Activated CD4-positive, alpha-beta T cell treated with anti-CD3 and anti-CD28 coated beads for 1 hour (primary cell): ENCODE measurements around the gene CACHD1.

Experiments used
- DNase-seq: peaks from one replicate; pipeline ENCODE4 v3.0.0-alpha.2; 2020

Gene CACHD1

DNA sequence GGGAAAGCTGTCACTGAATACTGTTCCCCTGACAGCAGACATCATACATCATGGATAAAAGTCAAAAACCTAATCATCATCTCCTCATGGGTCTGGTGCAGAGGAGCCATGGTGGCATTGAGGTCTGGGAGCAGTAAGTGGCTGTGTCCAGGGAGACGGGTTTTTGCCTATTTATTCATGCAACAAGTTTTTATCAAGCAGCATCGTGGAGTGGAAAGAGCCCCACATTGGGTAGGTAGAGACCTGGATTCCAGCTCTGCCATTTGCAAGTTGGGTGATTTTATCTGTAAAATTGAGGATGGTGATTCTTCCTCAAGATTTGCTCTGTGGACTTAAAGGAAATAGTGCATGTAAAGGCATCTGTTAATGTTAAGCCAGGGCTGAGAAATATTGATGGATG lies 4.2 kb downstream of the CACHD1 start:
- DNase-seq: no peak

GRCh38 chr1:64474665-64475439 lies 4.9 kb downstream of the CACHD1 start:
- no peak for DNase-seq

- DNase-seq: no peak
These were observed 6.5 kb downstream of the CACHD1 start for GRCh38 chr1:64476251-64476952.

GRCh38 chr1:64478594-64479470 lies 8.9 kb downstream of the CACHD1 start:
- DNase-seq: no peak

DNA sequence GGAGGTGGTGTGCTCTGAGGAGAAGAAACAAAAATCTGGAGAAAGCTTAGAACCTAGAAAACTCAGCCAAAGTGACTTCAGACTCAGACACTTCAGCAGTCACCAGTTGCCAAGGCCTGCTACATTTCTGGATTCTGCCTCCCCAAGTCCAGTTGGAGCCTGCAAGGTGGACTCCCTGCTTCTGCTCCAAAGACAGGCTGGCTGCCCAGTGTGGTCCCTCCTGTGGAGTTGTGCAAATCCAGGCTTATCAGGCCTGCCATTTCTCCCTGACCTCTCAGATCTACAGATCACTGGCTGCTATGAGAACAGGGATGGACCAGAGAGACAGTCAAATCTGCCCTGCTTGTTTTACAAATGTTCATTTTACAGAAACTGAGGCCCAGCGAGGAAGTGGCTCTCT lies 9.9 kb downstream of the CACHD1 start:
- no peak for DNase-seq

GRCh38 chr1:64480999-64481772 lies 11.3 kb downstream of the CACHD1 start:
- no peak for DNase-seq

DNA sequence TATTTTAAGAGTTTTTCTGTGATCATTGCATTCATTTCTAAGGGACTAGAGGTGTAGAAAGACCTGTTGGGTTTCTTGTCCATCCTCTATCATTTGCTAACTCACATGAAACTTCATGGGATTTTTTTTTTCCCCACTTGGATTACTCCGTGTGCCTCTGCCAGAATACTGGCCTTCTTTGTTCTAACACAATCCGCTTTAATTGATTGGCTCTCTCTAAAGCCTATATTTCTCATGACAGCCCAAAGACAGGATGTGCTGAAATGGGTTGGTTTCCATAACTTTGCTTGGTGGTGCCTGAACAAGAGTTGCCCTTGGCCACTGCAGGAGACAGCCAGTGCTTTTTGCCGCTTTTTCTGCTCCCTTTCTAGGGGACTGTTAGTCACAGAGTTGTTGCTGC lies 12.2 kb downstream of the CACHD1 start:
- no peak for DNase-seq

DNA sequence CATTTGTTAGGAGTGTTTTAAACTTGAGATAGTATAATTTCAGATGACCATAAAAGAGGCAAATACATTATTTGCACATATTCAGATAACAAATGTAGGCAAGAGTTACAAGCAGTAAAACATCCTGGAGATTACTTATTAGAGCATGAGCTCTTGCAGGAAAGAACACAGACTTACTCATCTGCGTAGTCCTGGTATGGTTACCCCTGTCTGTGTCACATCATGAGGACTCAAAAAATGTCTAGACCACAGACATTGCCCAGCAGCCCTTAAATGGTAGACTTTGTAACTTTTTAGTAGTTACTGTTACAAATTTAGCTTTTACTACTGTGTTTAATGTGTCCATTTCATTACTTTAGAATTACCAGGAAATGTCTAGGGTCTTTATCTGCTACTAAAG lies 12.8 kb downstream of the CACHD1 start:
- DNase-seq: no peak

DNA sequence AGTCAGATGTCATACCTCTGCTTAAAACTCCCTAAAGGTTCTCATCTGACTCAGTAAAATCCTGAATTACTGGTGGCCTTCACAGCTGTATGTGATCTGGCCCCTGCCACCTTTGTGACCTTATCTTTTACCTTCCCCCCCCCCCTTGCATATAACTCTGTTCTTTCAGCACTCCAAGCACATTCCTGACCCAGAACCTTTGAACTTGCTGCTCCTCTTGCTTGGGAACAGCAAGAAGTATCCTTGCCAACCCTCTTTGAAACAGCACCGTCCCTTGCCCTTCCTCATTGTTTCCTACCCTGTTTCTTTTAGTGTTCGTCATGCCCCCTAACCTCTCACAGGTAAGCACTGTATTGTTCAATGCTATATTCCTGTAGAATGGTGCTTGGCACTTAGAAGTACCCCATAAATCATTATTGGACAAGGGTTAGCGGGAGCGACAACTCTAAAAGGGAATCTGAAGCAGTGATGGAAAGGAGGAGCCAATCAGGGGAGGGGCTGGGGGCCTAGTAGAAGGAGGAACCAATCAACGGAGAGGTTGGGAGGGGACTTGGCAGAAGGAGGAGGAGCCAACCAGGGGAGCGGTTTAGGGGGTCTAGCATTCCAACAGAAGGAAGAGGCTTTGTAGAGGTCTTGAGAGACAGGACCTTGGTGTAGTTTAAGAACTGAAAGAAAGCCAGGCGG lies 13.9 kb downstream of the CACHD1 start:
- DNase-seq: no peak

GRCh38 chr1:64484651-64485050 lies 14.7 kb downstream of the CACHD1 start:
- DNase-seq: no peak

- DNase-seq: no peak
These were observed 16.3 kb downstream of the CACHD1 start for GRCh38 chr1:64486193-64486592.

DNA sequence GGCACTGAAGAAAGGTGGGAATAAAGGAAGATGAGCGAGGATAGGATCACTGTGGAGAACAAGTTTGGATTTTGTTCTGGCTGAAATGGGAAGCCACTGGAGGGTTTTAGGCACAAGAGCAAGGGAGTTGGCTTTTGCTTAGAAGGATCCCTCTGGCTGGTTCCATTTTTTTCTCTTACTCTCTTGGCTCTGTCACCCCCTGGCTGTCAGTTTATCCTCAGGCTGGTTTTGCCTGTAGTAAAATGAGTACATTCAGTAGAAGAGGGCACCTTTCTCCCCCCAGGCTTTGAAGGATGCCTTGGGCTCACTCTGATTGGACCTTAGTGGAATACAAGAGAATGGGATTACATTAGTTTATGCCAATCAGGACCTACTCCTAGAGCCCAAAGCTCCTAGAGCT lies 17.1 kb downstream of the CACHD1 start:
- no peak for DNase-seq

- no peak for DNase-seq
These were observed 18.9 kb downstream of the CACHD1 start for GRCh38 chr1:64488862-64489261.

DNA sequence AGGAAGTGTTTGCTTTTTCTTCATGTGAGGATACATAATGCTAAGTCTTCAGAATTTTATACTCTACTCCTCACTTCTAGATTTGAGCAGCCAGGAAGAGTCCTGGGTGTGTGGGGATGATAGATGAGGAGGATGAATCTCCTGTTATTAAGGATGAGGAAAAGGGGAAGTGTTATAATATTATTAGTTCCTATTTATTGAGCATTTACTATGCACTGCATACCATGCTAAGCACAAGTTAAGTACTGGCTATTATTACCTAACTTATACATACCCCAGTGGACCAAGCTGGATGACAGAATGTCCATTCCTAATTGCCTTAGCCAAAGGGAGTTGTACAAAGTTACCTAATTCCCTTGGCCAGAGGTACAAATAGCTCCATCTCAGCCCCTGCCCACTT lies 19.8 kb downstream of the CACHD1 start:
- no peak for DNase-seq

- DNase-seq: no peak
These were observed 20.4 kb downstream of the CACHD1 start for GRCh38 chr1:64490213-64490818.

GRCh38 chr1:64492424-64492823 lies 22.5 kb downstream of the CACHD1 start:
- DNase-seq: no peak

GRCh38 chr1:64493831-64494230 lies 23.9 kb downstream of the CACHD1 start:
- no peak for DNase-seq

- no peak for DNase-seq
These were observed 24.7 kb downstream of the CACHD1 start for GRCh38 chr1:64494659-64495058.

DNA sequence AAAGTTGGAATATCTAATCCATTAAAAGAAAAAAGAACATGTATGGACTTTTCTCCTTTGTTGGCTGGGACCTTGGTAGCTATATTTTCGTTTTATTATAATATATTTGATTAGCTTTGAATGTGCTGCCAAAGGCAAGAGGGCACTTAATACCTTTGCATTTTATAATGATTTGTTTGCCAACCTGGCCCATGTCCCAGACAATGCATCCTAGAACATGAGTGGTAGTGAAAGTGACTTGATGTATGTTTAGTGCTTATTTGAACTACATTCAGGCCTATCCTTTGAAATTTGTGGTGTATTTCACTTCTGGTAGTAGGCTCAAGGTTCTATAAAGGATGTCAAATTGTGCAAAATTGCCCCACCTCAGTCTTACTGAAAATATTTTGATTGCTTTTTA lies 25.9 kb downstream of the CACHD1 start:
- no peak for DNase-seq

- no peak for DNase-seq
These were observed 26.7 kb downstream of the CACHD1 start for GRCh38 chr1:64496606-64497005.

DNA sequence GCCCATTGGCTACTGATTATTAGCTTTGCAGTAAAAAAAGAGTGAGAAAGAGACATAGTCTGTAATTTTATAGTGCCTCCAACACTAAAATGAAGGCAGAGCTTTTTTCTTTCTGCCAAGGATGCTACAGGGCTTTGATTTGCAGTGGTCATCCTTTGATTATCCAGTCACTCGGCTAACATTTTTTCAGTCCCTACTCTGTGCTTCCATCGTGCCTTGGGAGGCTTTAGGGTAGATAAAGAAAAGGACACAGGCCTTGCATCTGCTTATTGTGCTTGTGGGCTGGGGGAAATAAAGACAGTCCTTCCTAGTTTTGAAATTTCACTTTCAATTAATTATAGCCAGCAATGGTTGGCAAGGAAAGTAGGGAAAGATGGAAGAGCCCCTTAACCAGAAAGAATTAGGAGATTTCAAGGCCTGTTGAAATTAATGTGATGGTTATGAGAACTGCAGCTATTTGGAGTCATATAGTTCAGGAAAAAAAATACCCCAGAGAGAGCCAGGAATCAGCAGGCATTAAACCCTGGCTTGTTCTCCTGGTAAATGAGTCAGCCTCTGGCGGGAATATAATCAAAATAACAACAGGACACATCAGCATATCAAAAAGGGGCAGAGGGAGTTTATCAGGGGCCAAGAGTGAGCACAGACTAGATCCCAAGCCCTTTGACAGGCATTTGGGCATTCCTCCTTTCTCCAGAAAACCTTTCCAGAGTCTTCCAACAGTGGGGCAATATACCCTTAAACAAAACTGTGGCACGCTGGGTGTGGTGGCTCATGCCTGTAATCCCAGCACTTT lies 27.4 kb downstream of the CACHD1 start:
- no peak for DNase-seq
